Central memory CD4-positive, alpha-beta T cell (primary cell): ENCODE measurements around the gene FASN.

Experiments
- DNase-seq: peaks from one replicate; pipeline ENCODE4 v3.0.0; 2022

Gene FASN

GRCh38 chr17:82037092-82037888, 60.7 kb downstream of the FASN start, which contains the start of gene DCXR:
Gene DCXR, minus strand, starts transcription at chr17:82037697. Its CDS starts 15 bp downstream, at chr17:82037682.
- DNase-seq, result peak; percentile 93

- no peak for DNase-seq
Measured at GRCh38 chr17:82036634-82037091, 61.4 kb downstream of the FASN start.

GRCh38 chr17:82035956-82036633, 61.9 kb downstream of the FASN start:
- no peak for DNase-seq

- no peak for DNase-seq
Measured at GRCh38 chr17:82035488-82035887, 62.5 kb downstream of the FASN start.

- DNase-seq, result no peak
Measured at GRCh38 chr17:82034371-82035011, 63.5 kb downstream of the FASN start.

GRCh38 chr17:82033359-82034085, 64.5 kb downstream of the FASN start:
- DNase-seq, result no peak

GRCh38 chr17:82031885-82032627, 66.0 kb downstream of the FASN start:
- DNase-seq, result no peak

GRCh38 chr17:82031303-82031884, 66.6 kb downstream of the FASN start, which contains the start of gene RAC3:
Gene RAC3, plus strand, starts transcription at chr17:82031678. Its CDS starts 84 bp downstream, at chr17:82031762.
- no peak for DNase-seq

GRCh38 chr17:82030470-82031302, 67.3 kb downstream of the FASN start:
- DNase-seq, result peak; percentile 81

- DNase-seq, result no peak
Measured at GRCh38 chr17:82029990-82030469, 68.0 kb downstream of the FASN start.

GRCh38 chr17:82029391-82029790, 68.6 kb downstream of the FASN start:
- DNase-seq, result no peak

- no peak for DNase-seq
Measured at GRCh38 chr17:82028966-82029365, 69.1 kb downstream of the FASN start.
